Caco-2 (cell line): Measurements from ENCODE around the gene KRT79. TPM values are rescaled to one million over a fixed set of nuclear protein-coding genes. Genes with fewer than 3 reads are reported as not detected.

Experiments
- BruUV-seq: library from RNA; stranded (reverse); fragments of 400-500 nt; replicated peaks from 2 replicates; lab custom pipeline; 2021; lab: Mats Ljungman, UMichigan
- CTCF ChIA-PET: fragments of 300-600 bp; sonication (Branson Sonifier 250); formaldehyde crosslinking; loops from one replicate; lab custom pipeline; 2022; ENCODE audit warnings: antibody characterized with exemption; lab: Charles Lee
- POLR2A ChIA-PET: fragments of 300-600 bp; sonication (Branson Sonifier 250); formaldehyde crosslinking; loops from one replicate; lab custom pipeline; 2022; ENCODE audit warnings: antibody characterized with exemption; lab: Charles Lee
- DNase-seq, 2 experiments: peaks; one replicate each; pipeline versions ENCODE4 v3.0.0 to v3.0.0-alpha.2; 2020 to 2022
- H3K27me3 ChIP-seq: replicated peaks from 2 replicates; pipeline ENCODE4 v1.6.0; 2011; ENCODE audit warnings: low read length; ENCODE audit not compliant: control insufficient read depth, insufficient read depth
- H3K36me3 ChIP-seq: 2 replicates; pipeline ENCODE4 v1.5.1; 2011; ENCODE audit warnings: low read length; ENCODE audit not compliant: control insufficient read depth, insufficient read depth
- H3K4me1 ChIP-seq: fragments of 250-450 bp; sonication (Bioruptor Pico); 2 replicates; pipeline ENCODE4 v1.5.1; 2020; ENCODE audit warnings: mild to moderate bottlenecking
- H3K4me3 ChIP-seq: 2 replicates; pipeline ENCODE4 v1.5.1; 2011; ENCODE audit warnings: low read depth, mild to moderate bottlenecking, control low read depth, low read length
- H3K9me3 ChIP-seq: fragments of 250-450 bp; sonication (Bioruptor Pico); 2 replicates; pipeline ENCODE4 v1.5.1; 2020; ENCODE audit warnings: mild to moderate bottlenecking, moderate library complexity
- H3K27ac Mint-ChIP-seq: one replicate; pipeline ENCODE4 v1.8.0; 2022; ENCODE audit warnings: mixed read lengths; ENCODE audit not compliant: unreplicated experiment
- H3K27me3 Mint-ChIP-seq: one replicate; pipeline ENCODE4 v1.8.0; 2022; ENCODE audit warnings: mixed read lengths; ENCODE audit not compliant: insufficient read depth, unreplicated experiment
- H3K36me3 Mint-ChIP-seq: one replicate; pipeline ENCODE4 v1.8.0; 2022; ENCODE audit warnings: mild to moderate bottlenecking, mixed read lengths; ENCODE audit not compliant: insufficient read depth, unreplicated experiment
- H3K4me1 Mint-ChIP-seq: one replicate; pipeline ENCODE4 v1.8.0; 2022; ENCODE audit warnings: low read depth, mixed read lengths; ENCODE audit not compliant: unreplicated experiment
- H3K4me3 Mint-ChIP-seq: one replicate; pipeline ENCODE4 v1.8.0; 2022; ENCODE audit warnings: mild to moderate bottlenecking, moderate library complexity, mixed read lengths; ENCODE audit not compliant: unreplicated experiment
- H3K9me3 Mint-ChIP-seq: one replicate; pipeline ENCODE4 v1.8.0; 2022; ENCODE audit warnings: mixed read lengths; ENCODE audit not compliant: unreplicated experiment
- CTCF ChIP-seq, 2 experiments: fragments of 200-600 bp in 1 of 2; IDR thresholded peaks; 1 replicate in 1 of 2; 2 replicates in 1 of 2; pipeline versions ENCODE4 v1.5.1 to v1.8.0; 2011 to 2022; ENCODE audit warnings: antibody characterized with exemption in 1 of 2, control low read depth in 1 of 2, inconsistent platforms in 1 of 2, low read depth in 1 of 2, low read length in 1 of 2, mild to moderate bottlenecking in 1 of 2, moderate library complexity in 1 of 2; ENCODE audit not compliant: insufficient read depth in 1 of 2, severe bottlenecking in 1 of 2, unreplicated experiment in 1 of 2
- intact Hi-C: fragments of 100-400 bp; cut with micrococcal nuclease; formaldehyde crosslinking; loops from one replicate; pipeline ENCODE4 v1.10.0; 2022; ENCODE audit not compliant: unreplicated experiment
- total RNA-seq: library from RNA; stranded (reverse); gene quantifications from 2 replicates; pipeline ENCODE4 v1.2.3, GENCODE V29; 2022

The KRT79 gene
- total RNA-seq, 1 experiment from 2014 or later = not detected

- POLR2A ChIA-PET = no interaction called here
- Histone ChIP-seq H3K27me3 (no peaks in the 10 kb centered on the region), H3K4me3 (no peak overlapping the region), H3K4me1 (no peaks in the 10 kb centered on the region), H3K9me3 (no peaks in the 10 kb centered on the region), H3K36me3 (no peaks in the 10 kb centered on the region)
- no peaks in the 10 kb centered on the region for H3K27me3 Mint-ChIP-seq
- no peak overlapping the region for H3K27ac Mint-ChIP-seq
- no peaks in the 10 kb centered on the region for H3K36me3 Mint-ChIP-seq
- intact Hi-C loops = no loop called here
- DNase-seq = no peak
- CTCF ChIA-PET = no interaction called here
- peaks cover 10% of the 10 kb centered on the region for H3K9me3 Mint-ChIP-seq
- TF ChIP-seq CTCF (IDR thresholded peaks at IDR 0.05; ENCODE audit: insufficient read depth in 1 of 2, low read depth in 1 of 2, low read length in 1 of 2, severe bottlenecking in 1 of 2, unreplicated experiment in 1 of 2) = no peak
- no TSS peak for BruUV-seq
- no peak overlapping the region for H3K4me3 Mint-ChIP-seq
- H3K4me1 Mint-ChIP-seq = no peaks in the 10 kb centered on the region
Observed at GRCh38 chr12:52806821-52807543, 27.1 kb downstream of the KRT79 start.

- no peak for DNase-seq
- intact Hi-C loops = no loop called here
- no TSS peak for BruUV-seq
- Mint-ChIP-seq H3K27ac (no peak overlapping the region), H3K4me3 (no peak overlapping the region), H3K9me3 (peaks cover 10% of the 10 kb centered on the region), H3K4me1 (peaks cover 6% of the 10 kb centered on the region), H3K36me3 (no peaks in the 10 kb centered on the region), H3K27me3 (no peaks in the 10 kb centered on the region)
- no peaks in the 10 kb centered on the region for H3K9me3 ChIP-seq
- H3K27me3 ChIP-seq = no peaks in the 10 kb centered on the region
- no peaks in the 10 kb centered on the region for H3K4me1 ChIP-seq
- H3K36me3 ChIP-seq = no peaks in the 10 kb centered on the region
- ChIA-PET POLR2A (no interaction called here), CTCF (interaction anchor here (1.2 kb wide), 1 partner anchor 64 kb away, joined by 3 read pairs; no protein-coding TSS in a partner anchor)
- no peak overlapping the region for H3K4me3 ChIP-seq
- TF ChIP-seq CTCF (IDR thresholded peaks at IDR 0.05; ENCODE audit: insufficient read depth in 1 of 2, low read depth in 1 of 2, low read length in 1 of 2, severe bottlenecking in 1 of 2, unreplicated experiment in 1 of 2) = no peak
Observed at GRCh38 chr12:52806169-52806811, 27.8 kb downstream of the KRT79 start.

- no TSS peak for BruUV-seq
- Mint-ChIP-seq H3K36me3 (no peaks in the 10 kb centered on the region), H3K27me3 (no peaks in the 10 kb centered on the region), H3K4me3 (no peak overlapping the region), H3K27ac (no peak overlapping the region), H3K9me3 (peaks cover 10% of the 10 kb centered on the region), H3K4me1 (peaks cover 10% of the 10 kb centered on the region)
- no peaks in the 10 kb centered on the region for H3K9me3 ChIP-seq
- ChIA-PET POLR2A (no interaction called here), CTCF (interaction anchor here (1.2 kb wide), 1 partner anchor 65 kb away, joined by 3 read pairs; no protein-coding TSS in a partner anchor)
- DNase-seq = no peak
- no peaks in the 10 kb centered on the region for H3K27me3 ChIP-seq
- intact Hi-C loops = no loop called here
- no peak overlapping the region for H3K4me3 ChIP-seq
- 0 out of 2 replicates have a peak, but pooled peaks cover under 1% of the 10 kb centered on the region for H3K4me1 ChIP-seq
- TF ChIP-seq CTCF (IDR thresholded peaks at IDR 0.05; ENCODE audit: insufficient read depth in 1 of 2, low read depth in 1 of 2, low read length in 1 of 2, severe bottlenecking in 1 of 2, unreplicated experiment in 1 of 2) = no peak
- no peaks in the 10 kb centered on the region for H3K36me3 ChIP-seq
Observed at GRCh38 chr12:52805739-52806138, 28.4 kb downstream of the KRT79 start.
